Endothelial cell of umbilical vein (primary cell): Measurements from ENCODE around the gene BNIPL.

Source experiments
- GATA2 ChIP-seq: IDR thresholded peaks from 2 replicates; pipeline ENCODE4 v1.7.0; 2011; ENCODE audit warnings: low read depth, mild to moderate bottlenecking, moderate library complexity, mixed read lengths, low read length; ENCODE audit not compliant: insufficient read length, insufficient read depth
- MYC ChIP-seq: IDR thresholded peaks from one replicate; pipeline ENCODE4 v1.6.1; 2011; ENCODE audit warnings: mild to moderate bottlenecking, low read depth, low read length
- POLR2A ChIP-seq: IDR thresholded peaks from 2 replicates; pipeline ENCODE4 v1.6.1; 2012; ENCODE audit warnings: low read depth, mild to moderate bottlenecking, control low read depth, low read length
- POLR2AphosphoS5 ChIP-seq: IDR thresholded peaks from 2 replicates; pipeline ENCODE4 v1.6.1; 2012; ENCODE audit warnings: low read depth, mild to moderate bottlenecking, control low read depth, low read length, moderate library complexity; ENCODE audit not compliant: insufficient read depth
- TF ChIP-seq, protein P1 (sequence below), 2 donors: IDR thresholded peaks; 1 replicate in 1 of 2; 2 replicates in 1 of 2; pipeline ENCODE4 v1.5.1; 2011; ENCODE audit warnings: low read length in 2 of 2, mild to moderate bottlenecking in 2 of 2, moderate library complexity in 2 of 2, control low read depth in 1 of 2, inconsistent platforms in 1 of 2, low read depth in 1 of 2; ENCODE audit not compliant: insufficient read depth in 1 of 2; ENCODE audit errors: extremely low read depth in 1 of 2
- TF ChIP-seq, protein P2 (sequence below): IDR thresholded peaks from 2 replicates; pipeline ENCODE4 v1.6.1; 2011; ENCODE audit not compliant: insufficient read depth, insufficient read length

DNA sequence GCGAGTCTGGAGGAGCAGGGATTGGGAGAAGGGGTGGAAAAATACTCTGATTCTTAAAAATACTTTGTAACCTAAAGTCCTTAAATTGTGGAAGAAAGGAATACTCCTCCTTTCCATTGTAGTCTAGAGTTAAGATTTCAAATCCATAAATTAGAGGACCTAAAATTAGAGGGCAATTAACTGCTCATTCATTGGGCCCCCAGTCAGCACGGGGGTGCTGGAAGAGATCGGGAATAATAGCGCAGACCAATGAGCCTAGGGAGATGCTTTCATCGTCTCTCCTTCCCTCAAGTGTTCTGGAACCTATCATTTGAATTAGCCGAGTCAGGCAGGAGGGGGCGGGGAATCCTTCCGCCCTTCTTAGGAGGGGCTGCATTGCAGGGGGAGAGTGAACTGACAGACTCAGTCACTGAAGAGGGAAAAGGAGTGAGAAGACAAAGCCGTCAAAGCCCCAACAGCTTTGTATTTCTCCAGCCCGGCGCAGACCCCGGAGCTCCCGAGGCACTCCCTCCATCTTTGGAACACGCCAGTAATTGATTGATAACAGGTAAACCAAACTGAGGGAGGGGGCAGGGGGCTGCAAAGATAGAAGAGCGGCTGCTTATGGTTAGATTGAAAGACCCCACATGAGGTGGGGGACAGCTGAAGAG lies 23.7 kb downstream of the BNIPL start, which contains the start of gene MLLT11:
- TF ChIP-seq GATA2 (no peak), MYC (no peak), POLR2AphosphoS5 (peak; percentile 43), POLR2A (peak; percentile 57)
- TF ChIP-seq, protein P1, sequence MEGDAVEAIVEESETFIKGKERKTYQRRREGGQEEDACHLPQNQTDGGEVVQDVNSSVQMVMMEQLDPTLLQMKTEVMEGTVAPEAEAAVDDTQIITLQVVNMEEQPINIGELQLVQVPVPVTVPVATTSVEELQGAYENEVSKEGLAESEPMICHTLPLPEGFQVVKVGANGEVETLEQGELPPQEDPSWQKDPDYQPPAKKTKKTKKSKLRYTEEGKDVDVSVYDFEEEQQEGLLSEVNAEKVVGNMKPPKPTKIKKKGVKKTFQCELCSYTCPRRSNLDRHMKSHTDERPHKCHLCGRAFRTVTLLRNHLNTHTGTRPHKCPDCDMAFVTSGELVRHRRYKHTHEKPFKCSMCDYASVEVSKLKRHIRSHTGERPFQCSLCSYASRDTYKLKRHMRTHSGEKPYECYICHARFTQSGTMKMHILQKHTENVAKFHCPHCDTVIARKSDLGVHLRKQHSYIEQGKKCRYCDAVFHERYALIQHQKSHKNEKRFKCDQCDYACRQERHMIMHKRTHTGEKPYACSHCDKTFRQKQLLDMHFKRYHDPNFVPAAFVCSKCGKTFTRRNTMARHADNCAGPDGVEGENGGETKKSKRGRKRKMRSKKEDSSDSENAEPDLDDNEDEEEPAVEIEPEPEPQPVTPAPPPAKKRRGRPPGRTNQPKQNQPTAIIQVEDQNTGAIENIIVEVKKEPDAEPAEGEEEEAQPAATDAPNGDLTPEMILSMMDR (IDR thresholded peaks at IDR 0.05; ENCODE audit: extremely low read depth in 1 of 2, insufficient read depth in 1 of 2, low read depth in 1 of 2, low read length in 2 of 2) = no peak
- TF ChIP-seq, protein P2, sequence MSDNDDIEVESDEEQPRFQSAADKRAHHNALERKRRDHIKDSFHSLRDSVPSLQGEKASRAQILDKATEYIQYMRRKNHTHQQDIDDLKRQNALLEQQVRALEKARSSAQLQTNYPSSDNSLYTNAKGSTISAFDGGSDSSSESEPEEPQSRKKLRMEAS = no peak
